Measurements from ENCODE around the gene ALS2. TPM values are rescaled to one million over a fixed set of nuclear protein-coding genes. Genes with fewer than 3 reads are reported as not detected.
"Not testable (repeated sequence)": the region's sequence is repeated elsewhere in the genome, so short reads cannot be mapped to it uniquely, and the experiment has no call there.

ALS2 gene
- total RNA-seq, 2 donors from 2014 or later: 14.8 to 16.3 TPM

- DNase-seq (ENCODE audit: low spot score): no peak
- Histone ChIP-seq H3K4me3 (no peak overlapping the region), H3K36me3 (no peaks in the 10 kb centered on the region), H3K27ac (no peak overlapping the region), H3K4me1 (replicated peaks) (no peaks in the 10 kb centered on the region), H3K27me3 (replicated peaks; ENCODE audit: insufficient read depth) (no peaks in the 10 kb centered on the region), H3K9me3 (no peaks in the 10 kb centered on the region)
- TF ChIP-seq POLR2AphosphoS5 (IDR thresholded peaks at IDR 0.05): no peak
- TF ChIP-seq CTCF (IDR thresholded peaks at IDR 0.05): no peak
- TF ChIP-seq POLR2A (IDR thresholded peaks at IDR 0.05): no peak
- WGBS: 72% methylated on average over 2 of the region's 2 CpGs
- intact Hi-C loops (cut with DNase I): no loop called here
Measured at GRCh38 chr2:201808027-201808426, 27.3 kb upstream of the ALS2 start.

- intact Hi-C loops (cut with DNase I): no loop called here
- Histone ChIP-seq H3K27me3 (replicated peaks; ENCODE audit: insufficient read depth) (no peaks in the 10 kb centered on the region), H3K4me3 (no peak overlapping the region), H3K9me3 (no peaks in the 10 kb centered on the region), H3K27ac (no peak overlapping the region), H3K36me3 (no peaks in the 10 kb centered on the region), H3K4me1 (replicated peaks) (no peaks in the 10 kb centered on the region)
- 62% methylated on average over 8 of the region's 8 CpGs for WGBS
- DNase-seq (ENCODE audit: low spot score): no peak
- TF ChIP-seq CTCF (IDR thresholded peaks at IDR 0.05): no peak
- no peak for TF ChIP-seq POLR2A (IDR thresholded peaks at IDR 0.05)
- peak; percentile 8 for TF ChIP-seq POLR2AphosphoS5 (IDR thresholded peaks at IDR 0.05)
Measured at GRCh38 chr2:201807452-201807999, 26.8 kb upstream of the ALS2 start.

GRCh38 chr2:201806442-201807170 lies 25.9 kb upstream of the ALS2 start, which contains the start of gene CDK15:
Gene CDK15, plus strand, starts transcription at chr2:201806537. Its CDS starts 128 bp downstream, at chr2:201806665.
- no peaks in the 10 kb centered on the region for H3K36me3 ChIP-seq
- no peaks in the 10 kb centered on the region for H3K27me3 ChIP-seq (replicated peaks; ENCODE audit: insufficient read depth)
- intact Hi-C loops (cut with DNase I): no loop called here
- DNase-seq (ENCODE audit: low spot score): no peak
- 36% methylated on average over 10 of the region's 10 CpGs for WGBS
- no peaks in the 10 kb centered on the region for H3K9me3 ChIP-seq
- no peak within 1 kb of the TSS for H3K4me3 ChIP-seq
- TF ChIP-seq POLR2A (IDR thresholded peaks at IDR 0.05) (no peak), POLR2AphosphoS5 (IDR thresholded peaks at IDR 0.05) (no peak), CTCF (IDR thresholded peaks at IDR 0.05) (no peak)
- no peak within 1 kb of the TSS for H3K27ac ChIP-seq
- H3K4me1 ChIP-seq (replicated peaks): no peaks in the 10 kb centered on the region

- DNase-seq (ENCODE audit: low spot score); H3K4me1 ChIP-seq (replicated peaks); H3K36me3 ChIP-seq; H3K4me3 ChIP-seq; H3K27me3 ChIP-seq (replicated peaks; ENCODE audit: insufficient read depth); H3K9me3 ChIP-seq; H3K27ac ChIP-seq: not testable (repeated sequence)
- 84% methylated on average over 2 of the region's 2 CpGs for WGBS
- intact Hi-C loops (cut with DNase I): loop anchor here (5.0 kb wide), 2 partner anchors 58 to 378 kb away; no protein-coding TSS in a partner anchor
Measured at GRCh38 chr2:201798914-201799285, 18.2 kb upstream of the ALS2 start.

- WGBS: 65% methylated on average over 7 of the region's 7 CpGs
- TF ChIP-seq CTCF (IDR thresholded peaks at IDR 0.05) (no peak), POLR2A (IDR thresholded peaks at IDR 0.05) (no peak), POLR2AphosphoS5 (IDR thresholded peaks at IDR 0.05) (no peak)
- Histone ChIP-seq H3K27ac (no peak overlapping the region), H3K27me3 (replicated peaks; ENCODE audit: insufficient read depth) (no peaks in the 10 kb centered on the region), H3K4me3 (no peak overlapping the region), H3K4me1 (replicated peaks) (no peaks in the 10 kb centered on the region), H3K36me3 (no peaks in the 10 kb centered on the region), H3K9me3 (no peaks in the 10 kb centered on the region)
- intact Hi-C loops (cut with DNase I): loop anchor here (5.0 kb wide), 2 partner anchors 59 to 379 kb away; no protein-coding TSS in a partner anchor
- no peak for DNase-seq (ENCODE audit: low spot score)
Measured at GRCh38 chr2:201798252-201798913, 17.6 kb upstream of the ALS2 start.

Measured in prostate gland (tissue), 2 donors.